MM.1S (cell line): ENCODE measurements around the gene PDSS2.

ENCODE experiments used
- DNase-seq: peaks from one replicate; pipeline ENCODE4 v3.0.0-alpha.2; 2015
- H2AFZ ChIP-seq: fragments of 300-600 bp; sonication (generic); 2 replicates; pipeline ENCODE4 v1.6.0; 2016; ENCODE audit warnings: antibody characterized with exemption, low read length
- H3F3A ChIP-seq: fragments of 300-600 bp; sonication (generic); 2 replicates; pipeline ENCODE4 v1.6.1; 2016; ENCODE audit warnings: mild to moderate bottlenecking, antibody characterized with exemption, low read length, moderate library complexity, mixed read lengths; ENCODE audit not compliant: insufficient read depth
- H3K27ac ChIP-seq: fragments of 300-600 bp; sonication (generic); 2 replicates; pipeline ENCODE4 v1.5.1; 2016; ENCODE audit warnings: mild to moderate bottlenecking, low read length
- H3K27me3 ChIP-seq: fragments of 300-600 bp; sonication (generic); replicated peaks from 2 replicates; pipeline ENCODE4 v1.6.0; 2016; ENCODE audit warnings: low read length; ENCODE audit not compliant: insufficient read depth
- H3K36me3 ChIP-seq: fragments of 300-600 bp; sonication (generic); replicated peaks from 2 replicates; pipeline ENCODE4 v1.6.1; 2016; ENCODE audit warnings: mild to moderate bottlenecking, low read length, mixed read lengths; ENCODE audit not compliant: insufficient read depth
- H3K4me1 ChIP-seq: fragments of 300-600 bp; sonication (generic); 2 replicates; pipeline ENCODE4 v1.6.1; 2016; ENCODE audit warnings: low read length, mixed read lengths
- H3K4me2 ChIP-seq: fragments of 300-600 bp; sonication (generic); 2 replicates; pipeline ENCODE4 v1.6.0; 2016; ENCODE audit warnings: low read depth, low read length
- H3K4me3 ChIP-seq: fragments of 300-600 bp; sonication (generic); 2 replicates; pipeline ENCODE4 v1.5.1; 2016; ENCODE audit warnings: low read length, mixed read lengths
- H3K79me2 ChIP-seq: fragments of 300-600 bp; sonication (generic); 2 replicates; pipeline ENCODE4 v1.6.1; 2016; ENCODE audit warnings: mixed run types, low read length, mixed read lengths
- H3K9ac ChIP-seq: fragments of 300-600 bp; sonication (generic); 2 replicates; pipeline ENCODE4 v1.6.1; 2016; ENCODE audit warnings: low read length, mixed read lengths
- H3K9me2 ChIP-seq: fragments of 300-600 bp; sonication (generic); replicated peaks from 2 replicates; pipeline ENCODE4 v1.6.1; 2016; ENCODE audit warnings: mild to moderate bottlenecking, low read length, mixed read lengths; ENCODE audit not compliant: insufficient read depth
- H3K9me3 ChIP-seq: fragments of 300-600 bp; sonication (generic); replicated peaks from 2 replicates; pipeline ENCODE4 v1.6.1; 2016; ENCODE audit warnings: mild to moderate bottlenecking, low read length, mixed read lengths; ENCODE audit not compliant: insufficient read depth
- H4K20me1 ChIP-seq: fragments of 300-600 bp; sonication (generic); 2 replicates; pipeline ENCODE4 v1.6.1; 2016; ENCODE audit warnings: mild to moderate bottlenecking, low read length, moderate library complexity, mixed read lengths; ENCODE audit not compliant: insufficient read depth
- EZH2 ChIP-seq: fragments of 300-600 bp; sonication (generic); optimal IDR thresholded peaks from 2 replicates; pipeline ENCODE3; 2017; ENCODE audit warnings: low read depth, mild to moderate bottlenecking, antibody characterized with exemption, low read length, mixed read lengths
- EZH2phosphoT487 ChIP-seq: fragments of 300-600 bp; sonication (generic); IDR thresholded peaks from 2 replicates; pipeline ENCODE4 v1.6.1; 2018; ENCODE audit warnings: antibody characterized with exemption, low read length
- TF ChIP-seq, protein P1 (sequence below): fragments of 300-600 bp; sonication (generic); IDR thresholded peaks from 2 replicates; pipeline ENCODE4 v1.5.1; 2016; ENCODE audit warnings: antibody characterized with exemption, low read length, mixed read lengths

The PDSS2 gene

DNA sequence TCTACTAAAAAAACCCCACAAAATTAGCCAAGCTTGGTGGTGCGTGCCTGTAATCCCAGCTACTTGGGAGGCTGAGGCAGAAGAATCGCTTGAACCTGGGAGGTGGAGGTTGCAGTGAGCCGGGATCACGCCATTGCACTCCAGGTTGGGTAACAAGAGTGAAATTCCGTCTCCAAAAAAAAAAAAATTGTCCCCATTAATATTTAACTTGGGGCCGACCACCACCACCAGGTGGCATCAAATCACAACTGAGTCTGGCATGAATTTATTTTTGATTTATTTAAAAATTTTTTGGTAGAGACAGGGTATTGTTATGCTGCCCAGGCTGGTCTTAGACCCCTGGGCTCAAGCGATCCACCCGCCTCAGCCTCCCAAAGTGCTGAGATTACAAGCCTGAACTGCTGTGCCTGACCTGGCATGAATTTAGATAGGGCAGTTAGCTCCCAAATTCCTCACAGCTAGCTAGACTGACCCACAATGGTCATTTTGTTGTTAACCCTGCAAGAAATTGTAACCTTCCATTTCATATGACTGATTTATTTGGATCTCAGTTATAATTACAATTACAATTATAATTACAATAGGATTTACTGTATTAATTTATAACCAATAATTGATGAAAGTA is 326.9 kb downstream of the PDSS2 start:
- H3K27me3 ChIP-seq = no peaks in the 10 kb centered on the region
- H3K9me3 ChIP-seq = no peaks in the 10 kb centered on the region
- H3K9ac ChIP-seq = no peak overlapping the region
- H3K4me1 ChIP-seq = peaks cover 21% of the 10 kb centered on the region
- peaks cover 16% of the 10 kb centered on the region for H3F3A ChIP-seq
- no peak overlapping the region for H3K4me2 ChIP-seq
- H4K20me1 ChIP-seq = no peaks in the 10 kb centered on the region
- DNase-seq = peak; percentile 49
- no peaks in the 10 kb centered on the region for H3K36me3 ChIP-seq
- no peak overlapping the region for H3K27ac ChIP-seq
- H2AFZ ChIP-seq = no peak overlapping the region
- no peaks in the 10 kb centered on the region for H3K9me2 ChIP-seq
- TF ChIP-seq EZH2phosphoT487 (no peak), EZH2 (no peak)
- TF ChIP-seq, protein P1, sequence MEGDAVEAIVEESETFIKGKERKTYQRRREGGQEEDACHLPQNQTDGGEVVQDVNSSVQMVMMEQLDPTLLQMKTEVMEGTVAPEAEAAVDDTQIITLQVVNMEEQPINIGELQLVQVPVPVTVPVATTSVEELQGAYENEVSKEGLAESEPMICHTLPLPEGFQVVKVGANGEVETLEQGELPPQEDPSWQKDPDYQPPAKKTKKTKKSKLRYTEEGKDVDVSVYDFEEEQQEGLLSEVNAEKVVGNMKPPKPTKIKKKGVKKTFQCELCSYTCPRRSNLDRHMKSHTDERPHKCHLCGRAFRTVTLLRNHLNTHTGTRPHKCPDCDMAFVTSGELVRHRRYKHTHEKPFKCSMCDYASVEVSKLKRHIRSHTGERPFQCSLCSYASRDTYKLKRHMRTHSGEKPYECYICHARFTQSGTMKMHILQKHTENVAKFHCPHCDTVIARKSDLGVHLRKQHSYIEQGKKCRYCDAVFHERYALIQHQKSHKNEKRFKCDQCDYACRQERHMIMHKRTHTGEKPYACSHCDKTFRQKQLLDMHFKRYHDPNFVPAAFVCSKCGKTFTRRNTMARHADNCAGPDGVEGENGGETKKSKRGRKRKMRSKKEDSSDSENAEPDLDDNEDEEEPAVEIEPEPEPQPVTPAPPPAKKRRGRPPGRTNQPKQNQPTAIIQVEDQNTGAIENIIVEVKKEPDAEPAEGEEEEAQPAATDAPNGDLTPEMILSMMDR = peak; percentile 48
- H3K4me3 ChIP-seq = no peak overlapping the region
- H3K79me2 ChIP-seq = no peaks in the 10 kb centered on the region

DNA sequence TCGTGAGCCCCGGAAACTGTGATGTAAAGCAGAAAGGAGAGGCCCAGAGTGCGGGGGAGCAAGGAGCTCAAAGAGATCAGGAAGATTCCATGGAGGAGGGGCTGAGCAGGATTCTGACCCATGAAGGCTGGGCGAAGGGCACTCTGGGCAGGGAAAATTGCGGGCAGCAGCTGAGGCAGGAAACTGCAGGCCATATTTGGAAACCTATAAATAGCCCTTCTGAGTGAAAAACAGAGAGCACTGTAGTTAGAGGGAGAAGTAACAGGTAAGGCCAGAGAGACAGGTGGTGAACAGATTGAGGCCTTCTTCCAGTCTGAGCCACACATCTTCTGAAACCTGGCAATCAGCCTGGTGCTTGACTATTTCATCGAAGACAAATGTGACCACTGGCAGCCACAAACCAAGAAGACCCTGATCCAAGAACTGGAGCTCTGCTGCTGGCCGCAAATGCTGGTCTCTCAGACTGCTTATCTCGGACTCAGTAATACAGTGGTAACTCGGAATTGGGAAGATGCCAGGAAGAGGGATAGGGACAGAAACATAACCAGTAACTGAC is 329.9 kb downstream of the PDSS2 start:
- no peaks in the 10 kb centered on the region for H3K9me3 ChIP-seq
- peak overlapping the region; percentile 89 for H2AFZ ChIP-seq
- peak overlapping the region; percentile 55 for H3K4me2 ChIP-seq
- H3K36me3 ChIP-seq = no peaks in the 10 kb centered on the region
- peak; percentile 77 for DNase-seq
- peak overlapping the region; percentile 10; the same call in 1 of the 2 replicates for H3K9ac ChIP-seq
- H4K20me1 ChIP-seq = no peaks in the 10 kb centered on the region
- peak overlapping the region; percentile 88 for H3K27ac ChIP-seq
- H3K27me3 ChIP-seq = no peaks in the 10 kb centered on the region
- H3K79me2 ChIP-seq = no peaks in the 10 kb centered on the region
- no peaks in the 10 kb centered on the region for H3K9me2 ChIP-seq
- H3F3A ChIP-seq = peaks cover 16% of the 10 kb centered on the region
- peaks cover 33% of the 10 kb centered on the region for H3K4me1 ChIP-seq
- TF ChIP-seq EZH2 = no peak
- H3K4me3 ChIP-seq = no peak overlapping the region

DNA sequence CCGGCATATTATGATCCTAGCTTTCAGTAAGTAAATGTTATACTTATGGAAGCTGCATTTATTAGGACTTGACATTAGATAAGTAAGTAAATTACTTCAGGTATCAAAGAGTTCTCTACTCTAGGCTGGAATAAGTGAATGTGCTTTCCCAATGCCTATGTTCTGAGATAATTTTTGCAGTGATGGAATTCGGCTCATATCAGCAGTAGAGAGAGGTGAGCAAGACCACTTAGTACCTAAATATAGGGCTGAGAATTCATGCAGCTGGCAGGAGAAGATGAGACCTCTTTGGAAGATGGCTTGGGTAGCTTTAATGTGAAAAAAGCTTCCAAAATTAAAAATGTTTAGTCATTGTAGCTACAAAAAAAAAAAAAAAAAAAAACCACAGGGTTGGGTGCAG is 330.8 kb downstream of the PDSS2 start:
- TF ChIP-seq, protein P1 = no peak
- no peak for TF ChIP-seq EZH2
- TF ChIP-seq EZH2phosphoT487 = no peak
- Histone ChIP-seq H3K9ac (no peak overlapping the region), H3K4me3 (no peak overlapping the region), H3K9me2 (no peaks in the 10 kb centered on the region), H2AFZ (no peak overlapping the region), H3K4me2 (no peak overlapping the region), H3K36me3 (no peaks in the 10 kb centered on the region), H3K27ac (no peak overlapping the region), H3K27me3 (no peaks in the 10 kb centered on the region), H3K4me1 (peaks cover 33% of the 10 kb centered on the region), H4K20me1 (no peaks in the 10 kb centered on the region), H3F3A (peaks cover 16% of the 10 kb centered on the region), H3K9me3 (no peaks in the 10 kb centered on the region), H3K79me2 (no peaks in the 10 kb centered on the region)
- no peak for DNase-seq

DNA sequence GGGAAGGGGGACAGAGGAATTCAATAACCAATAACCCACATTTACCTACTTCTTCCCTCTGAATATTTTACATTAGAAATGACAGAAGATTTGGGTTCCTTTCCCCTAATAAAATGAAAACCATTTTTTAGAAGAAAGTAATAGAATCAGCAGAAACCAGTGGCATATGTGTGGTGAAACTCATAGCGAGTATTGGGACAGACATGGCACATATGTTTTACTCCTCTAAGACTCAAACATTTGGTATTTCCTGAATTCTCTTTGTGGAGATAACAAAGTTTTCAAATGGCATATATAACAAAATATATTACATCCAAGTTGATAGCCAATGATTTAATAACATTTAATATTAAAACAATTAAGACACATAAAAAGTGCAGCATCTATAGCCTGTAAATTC is 331.2 kb downstream of the PDSS2 start:
- no peak for TF ChIP-seq EZH2phosphoT487
- TF ChIP-seq, protein P1 = no peak
- no peak for TF ChIP-seq EZH2
- no peak for DNase-seq
- Histone ChIP-seq H3K4me3 (no peak overlapping the region), H3K9ac (no peak overlapping the region), H3K4me1 (peaks cover 33% of the 10 kb centered on the region), H3K9me2 (no peaks in the 10 kb centered on the region), H4K20me1 (no peaks in the 10 kb centered on the region), H3F3A (peaks cover 16% of the 10 kb centered on the region), H3K4me2 (no peak overlapping the region), H3K27ac (no peak overlapping the region), H2AFZ (no peak overlapping the region), H3K27me3 (no peaks in the 10 kb centered on the region), H3K79me2 (no peaks in the 10 kb centered on the region), H3K9me3 (no peaks in the 10 kb centered on the region), H3K36me3 (no peaks in the 10 kb centered on the region)
